HepG2 (cell line): ENCODE results near the gene MGST2. TPM values are rescaled to one million over a fixed set of nuclear protein-coding genes. Genes with fewer than 3 reads are reported as not detected.

ENCODE experiments used
- ATAC-seq: fragments of 200-7000 bp; cut with Tn5 transposase; 3 replicates; pipeline ENCODE4 v1.9.1; 2020; ENCODE audit warnings: mild to moderate bottlenecking, moderate library complexity
- BruUV-seq: library from RNA; stranded (reverse); fragments of 400-500 nt; replicated peaks from 2 replicates; lab custom pipeline; 2021; lab: Mats Ljungman, UMichigan
- CTCF ChIA-PET: fragments of 300-600 bp; formaldehyde crosslinking; extraction: SDS; loops from one replicate; lab custom pipeline; 2021; ENCODE audit warnings: low total read pairs, inconsistent platforms, low intra/inter-chr PET ratio; lab: Yijun Ruan, JAX
- POLR2A ChIA-PET: fragments of 350-600 bp; sonication (Branson Sonifier 250); formaldehyde crosslinking; loops from one replicate; lab custom pipeline; 2020; ENCODE audit warnings: antibody characterized with exemption, inconsistent platforms; lab: Yijun Ruan, JAX
- DNase-seq: peaks from one replicate; pipeline ENCODE4 v3.0.0-alpha.2; 2015; ENCODE audit warnings: low spot score
- FAIRE-seq: peaks from 3 replicates; lab custom pipeline; 2011; peaks lifted over from hg19 to GRCh38; lab: Jason Lieb, UNC
- H2AFZ ChIP-seq: one replicate; pipeline ENCODE4 v1.6.1; 2011; ENCODE audit warnings: low read length, inconsistent platforms
- H3K27ac ChIP-seq: fragments of 300-600 bp; 3 replicates; pipeline ENCODE4 v1.8.0; 2011; ENCODE audit warnings: mixed run types, mild to moderate bottlenecking, mixed read lengths, low read length, inconsistent platforms; ENCODE audit not compliant: insufficient read depth; ENCODE audit errors: extremely low read length
- H3K27me3 ChIP-seq, 2 experiments: fragments of 200-600 bp in 1 of 2; 2 replicates in 1 of 2; 3 replicates in 1 of 2; pipeline versions ENCODE4 v1.6.0 to v1.8.0; 2011; ENCODE audit warnings: low read length in 2 of 2, mild to moderate bottlenecking in 2 of 2, moderate library complexity in 2 of 2, inconsistent platforms in 1 of 2; ENCODE audit not compliant: insufficient read depth in 2 of 2, control insufficient read depth in 1 of 2
- H3K36me3 ChIP-seq, 2 experiments: fragments of 200-600 bp in 1 of 2; replicated peaks in 1 of 2; 2 replicates in 1 of 2; 3 replicates in 1 of 2; pipeline versions ENCODE4 v1.5.1 to v1.8.0; 2011; ENCODE audit warnings: low read length in 2 of 2, inconsistent platforms in 1 of 2; ENCODE audit not compliant: insufficient read depth in 2 of 2, control insufficient read depth in 1 of 2
- H3K4me1 ChIP-seq: 2 replicates; pipeline ENCODE4 v1.5.1; 2012; ENCODE audit warnings: low read length, inconsistent platforms; ENCODE audit not compliant: insufficient read depth
- H3K4me2 ChIP-seq: 2 replicates; pipeline ENCODE4 v1.6.0; 2011; ENCODE audit warnings: low read depth, low read length, inconsistent platforms
- H3K4me3 ChIP-seq, 3 experiments: fragments of 200-600 bp in 1 of 3; sonication (generic), shearing (Covaris generic) in 1 of 3; replicated peaks in 1 of 3; 2 replicates each; pipeline ENCODE4 v1.5.1; 2011 to 2016; ENCODE audit warnings: low read length in 3 of 3, inconsistent platforms in 2 of 3, low read depth in 2 of 3, mild to moderate bottlenecking in 2 of 3, control low read depth in 1 of 3, mixed read lengths in 1 of 3; ENCODE audit not compliant: insufficient read depth in 1 of 3
- H3K79me2 ChIP-seq: one replicate; pipeline ENCODE4 v1.6.1; 2011; ENCODE audit warnings: low read length, inconsistent platforms; ENCODE audit not compliant: insufficient read depth
- H3K9ac ChIP-seq: 2 replicates; pipeline ENCODE4 v1.6.0; 2011; ENCODE audit warnings: mild to moderate bottlenecking, low read depth, low read length, inconsistent platforms; ENCODE audit not compliant: insufficient read depth
- H3K9me3 ChIP-seq: 2 replicates; pipeline ENCODE4 v1.5.1; 2012; ENCODE audit warnings: mild to moderate bottlenecking, low read length
- H4K20me1 ChIP-seq: 2 replicates; pipeline ENCODE4 v1.6.0; 2011; ENCODE audit warnings: inconsistent platforms, mild to moderate bottlenecking, low read length, moderate library complexity; ENCODE audit not compliant: insufficient read depth
- AGO2 ChIP-seq: fragments of 200-400 bp; formaldehyde crosslinking; optimal IDR thresholded peaks from 2 replicates; pipeline ENCODE3; 2017; ENCODE audit warnings: mild to moderate bottlenecking, low read depth, low read length, moderate library complexity
- ARNT2 ChIP-seq: sonication (generic); formaldehyde crosslinking; IDR thresholded peaks from 2 replicates; pipeline ENCODE4 v1.8.0; 2022; ENCODE audit warnings: mild to moderate bottlenecking, low read depth, missing genetic modification reagents, moderate library complexity
- ATAD3A ChIP-seq: sonication (generic); formaldehyde crosslinking; IDR thresholded peaks from 2 replicates; pipeline ENCODE4 v1.4.0; 2020; ENCODE audit warnings: missing genetic modification reagents
- ATF1 ChIP-seq: IDR thresholded peaks from 2 replicates; pipeline ENCODE4 v1.6.1; 2016; ENCODE audit warnings: mild to moderate bottlenecking, control low read depth
- E2F5 ChIP-seq: sonication (generic); formaldehyde crosslinking; conservative IDR thresholded peaks from 2 replicates; pipeline ENCODE4 v1.4.0; 2020; ENCODE audit warnings: missing genetic modification reagents
- FOSL1 ChIP-seq: sonication (generic); formaldehyde crosslinking; IDR thresholded peaks from 2 replicates; pipeline ENCODE4 v1.9.0; 2021; ENCODE audit warnings: missing genetic modification reagents, borderline replicate concordance
- GZF1 ChIP-seq: sonication (generic); formaldehyde crosslinking; IDR thresholded peaks from 2 replicates; pipeline ENCODE4 v1.5.1; 2020; ENCODE audit warnings: mild to moderate bottlenecking, missing genetic modification reagents
- HNRNPL ChIP-seq: fragments of 200-400 bp; formaldehyde crosslinking; IDR thresholded peaks from 2 replicates; pipeline ENCODE4 v1.6.1; 2017; ENCODE audit warnings: mild to moderate bottlenecking, low read depth, low read length
- KDM6A ChIP-seq: IDR thresholded peaks from 2 replicates; pipeline ENCODE4 v1.6.1; 2016; ENCODE audit warnings: low read depth
- KLF12 ChIP-seq: sonication (generic); formaldehyde crosslinking; IDR thresholded peaks from 2 replicates; pipeline ENCODE4 v1.4.0; 2020; ENCODE audit warnings: missing genetic modification reagents, borderline replicate concordance
- MAFF ChIP-seq: IDR thresholded peaks from 2 replicates; pipeline ENCODE4 v1.6.1; 2011; ENCODE audit warnings: low read depth, low read length, improper control_type of control experiment
- MED1 ChIP-seq: sonication (generic); formaldehyde crosslinking; IDR thresholded peaks from 2 replicates; pipeline ENCODE4 v1.4.0; 2020; ENCODE audit warnings: missing genetic modification reagents
- MTF1 ChIP-seq: sonication (generic); formaldehyde crosslinking; IDR thresholded peaks from 2 replicates; pipeline ENCODE4 v1.5.0; 2020; ENCODE audit warnings: missing genetic modification reagents
- NCOA2 ChIP-seq: sonication (generic); formaldehyde crosslinking; IDR thresholded peaks from 2 replicates; pipeline ENCODE4 v1.8.0; 2022; ENCODE audit warnings: inconsistent platforms
- NFIB ChIP-seq: sonication (generic); formaldehyde crosslinking; IDR thresholded peaks from 2 replicates; pipeline ENCODE4 v1.9.0; 2021; ENCODE audit warnings: missing genetic modification reagents, mild to moderate bottlenecking, borderline replicate concordance
- NFRKB ChIP-seq: fragments of 450-650 bp; IDR thresholded peaks from 2 replicates; pipeline ENCODE4 v1.6.1; 2017
- RAD51 ChIP-seq: fragments of 450-650 bp; IDR thresholded peaks from 2 replicates; pipeline ENCODE4 v1.6.1; 2016; ENCODE audit warnings: borderline replicate concordance
- RARG ChIP-seq: sonication (generic); formaldehyde crosslinking; IDR thresholded peaks from 2 replicates; pipeline ENCODE4 v1.4.0; 2020; ENCODE audit warnings: low read depth, mild to moderate bottlenecking, missing genetic modification reagents
- REXO4 ChIP-seq: sonication (generic); formaldehyde crosslinking; IDR thresholded peaks from 2 replicates; pipeline ENCODE4 v1.8.0; 2022; ENCODE audit warnings: missing genetic modification reagents, mild to moderate bottlenecking, borderline replicate concordance
- ZGPAT ChIP-seq: IDR thresholded peaks from 2 replicates; pipeline ENCODE4 v1.6.1; 2016; ENCODE audit warnings: mild to moderate bottlenecking
- ZNF703 ChIP-seq: sonication (generic); formaldehyde crosslinking; IDR thresholded peaks from 2 replicates; pipeline ENCODE4 v1.5.1; 2020; ENCODE audit warnings: missing genetic modification reagents, mild to moderate bottlenecking, moderate library complexity, borderline replicate concordance
- ZNF724P ChIP-seq: sonication (generic); formaldehyde crosslinking; IDR thresholded peaks from 2 replicates; pipeline ENCODE4 v1.8.0; 2022; ENCODE audit warnings: missing genetic modification reagents, borderline replicate concordance
- WGBS: methylation state at CpG from one replicate; pipeline ENCODE4 v1.1.6; 2017; ENCODE audit warnings: low lambda C conversion rate; 5-methylcytosine and 5-hydroxymethylcytosine counted together
- in situ Hi-C: cut with HindIII; loops from 2 replicates; pipeline ENCODE4 v1.10.0; 2017; ENCODE audit warnings: low pct_unique_long_range_greater_than_20kb; ENCODE audit not compliant: extremely low pct_ligation_motif_present
- intact Hi-C: fragments of 100-400 bp; cut with micrococcal nuclease; formaldehyde crosslinking; loops from one replicate; pipeline ENCODE4 v1.10.0; 2022; ENCODE audit not compliant: unreplicated experiment
- polyA plus RNA-seq, 8 experiments: library from polyadenylated mRNA; depleted of rRNA in 3 of 8; stranded (reverse) in 7 of 8; unstranded in 1 of 8; fragments of >200 nt; fragmentation: Illumina TruSeq in 4 of 8; extraction: Trizol in 4 of 8; gene quantifications; 2 replicates each; pipeline versions ENCODE4 v1.2.1 to v1.2.3, GENCODE V29; 2011 to 2016; ENCODE audit warnings: low read depth in 4 of 8, missing spikeins in 1 of 8, mixed read lengths in 1 of 8; ENCODE audit not compliant: insufficient read depth in 1 of 8
- total RNA-seq, 5 experiments: library from RNA; depleted of rRNA; stranded (reverse); fragments of >200 nt; fragmentation: Illumina TruSeq; extraction: Trizol; gene quantifications; 2 replicates each; pipeline ENCODE4 v1.2.3, GENCODE V29; 2016; ENCODE audit warnings: low read depth in 1 of 5
- TF ChIP-seq, protein P1 (sequence below): IDR thresholded peaks from 2 replicates; pipeline ENCODE4 v1.6.1; 2012; ENCODE audit warnings: low read length, improper control_type of control experiment

Gene MGST2
- total and polyA plus RNA-seq, 2 of the 13 experiments (the other 11 are each of a cell fraction or from before 2014, with no cell fraction given), result 205 to 416 TPM

GRCh38 chr4:139685180-139685579 is 19.6 kb downstream of the MGST2 start:
- Histone ChIP-seq H3K36me3 (peaks cover 24 to 60% of the 10 kb centered on the region in 2 experiments), H3K27me3 (no peaks in the 10 kb centered on the region), H2AFZ (no peak overlapping the region), H3K4me1 (peaks cover 99% of the 10 kb centered on the region), H3K9ac (no peak overlapping the region), H3K9me3 (no peaks in the 10 kb centered on the region), H4K20me1 (peaks cover 58% of the 10 kb centered on the region), H3K4me2 (no peak overlapping the region), H3K79me2 (peaks cover 81% of the 10 kb centered on the region), H3K4me3 (no peak overlapping the region), H3K27ac (no peak overlapping the region)
- in situ Hi-C loops, result no loop called here
- POLR2A ChIA-PET, result interaction anchor here (5.2 kb wide), 1 partner anchor 19 kb away, joined by 29 read pairs; the partner anchor contains the start of gene MGST2
- no peak for DNase-seq
- no peak for FAIRE-seq
- ATAC-seq, result no peak
- CTCF ChIA-PET, result no interaction called here
- no TSS peak for BruUV-seq
- intact Hi-C loops, result no loop called here
- WGBS, result 98% methylated on average over 4 of the region's 5 CpGs
- TF ChIP-seq MED1 (CRISPR knock-in tag), result peak; percentile 20; the same call in 1 of the 2 replicates
- TF ChIP-seq E2F5 (CRISPR knock-in tag), result no peak
- no peak for TF ChIP-seq ATF1
- TF ChIP-seq KDM6A (CRISPR knock-in tag), result no peak
- TF ChIP-seq MAFF, result no peak
- no peak for TF ChIP-seq GZF1 (CRISPR knock-in tag)
- TF ChIP-seq NFIB (CRISPR knock-in tag), result no peak
- no peak for TF ChIP-seq ZGPAT (CRISPR knock-in tag)
- TF ChIP-seq HNRNPL, result no peak
- peak; percentile 18 for TF ChIP-seq AGO2
- TF ChIP-seq NFRKB, result no peak
- no peak for TF ChIP-seq NCOA2
- no peak for TF ChIP-seq RARG (CRISPR knock-in tag)
- TF ChIP-seq, protein P1, sequence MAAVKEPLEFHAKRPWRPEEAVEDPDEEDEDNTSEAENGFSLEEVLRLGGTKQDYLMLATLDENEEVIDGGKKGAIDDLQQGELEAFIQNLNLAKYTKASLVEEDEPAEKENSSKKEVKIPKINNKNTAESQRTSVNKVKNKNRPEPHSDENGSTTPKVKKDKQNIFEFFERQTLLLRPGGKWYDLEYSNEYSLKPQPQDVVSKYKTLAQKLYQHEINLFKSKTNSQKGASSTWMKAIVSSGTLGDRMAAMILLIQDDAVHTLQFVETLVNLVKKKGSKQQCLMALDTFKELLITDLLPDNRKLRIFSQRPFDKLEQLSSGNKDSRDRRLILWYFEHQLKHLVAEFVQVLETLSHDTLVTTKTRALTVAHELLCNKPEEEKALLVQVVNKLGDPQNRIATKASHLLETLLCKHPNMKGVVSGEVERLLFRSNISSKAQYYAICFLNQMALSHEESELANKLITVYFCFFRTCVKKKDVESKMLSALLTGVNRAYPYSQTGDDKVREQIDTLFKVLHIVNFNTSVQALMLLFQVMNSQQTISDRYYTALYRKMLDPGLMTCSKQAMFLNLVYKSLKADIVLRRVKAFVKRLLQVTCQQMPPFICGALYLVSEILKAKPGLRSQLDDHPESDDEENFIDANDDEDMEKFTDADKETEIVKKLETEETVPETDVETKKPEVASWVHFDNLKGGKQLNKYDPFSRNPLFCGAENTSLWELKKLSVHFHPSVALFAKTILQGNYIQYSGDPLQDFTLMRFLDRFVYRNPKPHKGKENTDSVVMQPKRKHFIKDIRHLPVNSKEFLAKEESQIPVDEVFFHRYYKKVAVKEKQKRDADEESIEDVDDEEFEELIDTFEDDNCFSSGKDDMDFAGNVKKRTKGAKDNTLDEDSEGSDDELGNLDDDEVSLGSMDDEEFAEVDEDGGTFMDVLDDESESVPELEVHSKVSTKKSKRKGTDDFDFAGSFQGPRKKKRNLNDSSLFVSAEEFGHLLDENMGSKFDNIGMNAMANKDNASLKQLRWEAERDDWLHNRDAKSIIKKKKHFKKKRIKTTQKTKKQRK, result no peak
- TF ChIP-seq RAD51, result no peak
- no peak for TF ChIP-seq FOSL1
- TF ChIP-seq ZNF703, result no peak
- TF ChIP-seq ZNF724P (CRISPR knock-in tag), result no peak
- TF ChIP-seq REXO4 (CRISPR knock-in tag), result no peak
- TF ChIP-seq KLF12 (CRISPR knock-in tag), result no peak
- no peak for TF ChIP-seq MTF1 (CRISPR knock-in tag)
- no peak for TF ChIP-seq ARNT2 (CRISPR knock-in tag)
- TF ChIP-seq ATAD3A (CRISPR knock-in tag), result no peak
